Endometrial microvascular endothelial cells (primary cell): ENCODE results near the gene MRFAP1. TPM values are rescaled to one million over a fixed set of nuclear protein-coding genes. Genes with fewer than 3 reads are reported as not detected.

Experiments used
- in situ Hi-C: cut with HindIII; loops from 2 replicates; pipeline ENCODE4 v1.10.0; 2017; ENCODE audit warnings: low sequenced_read_pairs, low pct_unique_long_range_greater_than_20kb; ENCODE audit errors: inconsistent ontology term
- total RNA-seq: library from RNA; depleted of rRNA; stranded (reverse); fragments of >200 nt; gene quantifications from one replicate; pipeline ENCODE4 v1.2.3, GENCODE V29; 2015; ENCODE audit errors: inconsistent ontology term

Gene MRFAP1
- total RNA-seq, 1 donor from 2014 or later, result 355 TPM

GRCh38 chr4:6608758-6609414, 31.6 kb upstream of the MRFAP1 start:
- in situ Hi-C loops, result no loop called here

- in situ Hi-C loops, result no loop called here
Observed at GRCh38 chr4:6609415-6610079, 30.9 kb upstream of the MRFAP1 start.

GRCh38 chr4:6610856-6611430, 29.5 kb upstream of the MRFAP1 start:
- in situ Hi-C loops, result no loop called here

GRCh38 chr4:6612961-6613675, 27.4 kb upstream of the MRFAP1 start:
- in situ Hi-C loops, result no loop called here

GRCh38 chr4:6613676-6614651, 26.5 kb upstream of the MRFAP1 start:
- in situ Hi-C loops, result no loop called here

- in situ Hi-C loops, result no loop called here
Observed at GRCh38 chr4:6614701-6615230, 25.7 kb upstream of the MRFAP1 start.

- in situ Hi-C loops, result no loop called here
Observed at GRCh38 chr4:6616087-6616995, 24.1 kb upstream of the MRFAP1 start.

- in situ Hi-C loops, result no loop called here
Observed at GRCh38 chr4:6617246-6617645, 23.2 kb upstream of the MRFAP1 start.

GRCh38 chr4:6618386-6619115, 21.9 kb upstream of the MRFAP1 start:
- in situ Hi-C loops, result no loop called here

- in situ Hi-C loops, result no loop called here
Observed at GRCh38 chr4:6619116-6619465, 21.4 kb upstream of the MRFAP1 start.

- in situ Hi-C loops, result no loop called here
Observed at GRCh38 chr4:6619466-6620255, 20.8 kb upstream of the MRFAP1 start.

GRCh38 chr4:6620296-6620695, 20.2 kb upstream of the MRFAP1 start:
- in situ Hi-C loops, result no loop called here

- in situ Hi-C loops, result no loop called here
Observed at GRCh38 chr4:6620891-6621555, 19.5 kb upstream of the MRFAP1 start.

- in situ Hi-C loops, result no loop called here
Observed at GRCh38 chr4:6621556-6621927, 18.9 kb upstream of the MRFAP1 start.

- in situ Hi-C loops, result no loop called here
Observed at GRCh38 chr4:6622744-6623143, 17.7 kb upstream of the MRFAP1 start.

GRCh38 chr4:6625256-6625655, 15.2 kb upstream of the MRFAP1 start:
- in situ Hi-C loops, result no loop called here
